Rectal smooth muscle tissue (tissue), 1 donor: ENCODE results near the gene CT47B1.
"Not testable (repeated sequence)": the region's sequence is repeated elsewhere in the genome, so short reads cannot be mapped to it uniquely, and the experiment has no call there.

ENCODE experiments used
- H3K27ac ChIP-seq: one replicate; pipeline ENCODE4 v1.7.0; 2013; ENCODE audit warnings: low read depth, low read length, inconsistent platforms
- H3K27me3 ChIP-seq: one replicate; pipeline ENCODE4 v1.7.0; 2013; ENCODE audit warnings: low read length; ENCODE audit not compliant: control insufficient read depth, insufficient read depth
- H3K36me3 ChIP-seq: one replicate; pipeline ENCODE4 v1.7.0; 2013; ENCODE audit warnings: low read length; ENCODE audit not compliant: control insufficient read depth, insufficient read depth
- H3K4me1 ChIP-seq: one replicate; pipeline ENCODE4 v1.7.0; 2013; ENCODE audit warnings: low read length; ENCODE audit not compliant: control insufficient read depth, insufficient read depth
- H3K4me3 ChIP-seq: one replicate; pipeline ENCODE4 v1.7.0; 2013; ENCODE audit warnings: low read length
- H3K9ac ChIP-seq: one replicate; pipeline ENCODE4 v1.7.0; 2013; ENCODE audit warnings: low read length

Gene CT47B1

GRCh38 chrX:120875766-120876165 lies at the start of gene CT47B1:
Gene CT47B1 (minus strand): TSS chrX:120875866. CDS start chrX:120875670, 196 bp downstream.
- not testable (repeated sequence) for H3K27ac ChIP-seq, H3K4me1 ChIP-seq, H3K27me3 ChIP-seq, H3K4me3 ChIP-seq, H3K36me3 ChIP-seq, H3K9ac ChIP-seq

- Histone ChIP-seq H3K36me3 (no peaks in the 10 kb centered on the region), H3K4me1 (no peaks in the 10 kb centered on the region), H3K27ac (no peak overlapping the region), H3K9ac (no peak overlapping the region), H3K4me3 (no peak overlapping the region), H3K27me3 (no peaks in the 10 kb centered on the region)
Measured at GRCh38 chrX:120874678-120875557, 748 bp downstream of the CT47B1 start.

- Histone ChIP-seq H3K36me3 (no peaks in the 10 kb centered on the region), H3K4me3 (no peak overlapping the region), H3K27ac (no peak overlapping the region), H3K4me1 (no peaks in the 10 kb centered on the region), H3K9ac (no peak overlapping the region), H3K27me3 (no peaks in the 10 kb centered on the region)
Measured at GRCh38 chrX:120857240-120857639, 18.4 kb downstream of the CT47B1 start.

- H3K4me1 ChIP-seq: no peaks in the 10 kb centered on the region
- no peak overlapping the region for H3K9ac ChIP-seq
- H3K36me3 ChIP-seq: no peaks in the 10 kb centered on the region
- H3K27ac ChIP-seq: no peak overlapping the region
- H3K27me3 ChIP-seq: no peaks in the 10 kb centered on the region
- no peak overlapping the region for H3K4me3 ChIP-seq
Measured at GRCh38 chrX:120840827-120841226, 34.8 kb downstream of the CT47B1 start.

GRCh38 chrX:120839491-120839890 lies 36.2 kb downstream of the CT47B1 start:
- Histone ChIP-seq H3K4me1 (no peaks in the 10 kb centered on the region), H3K27me3 (no peaks in the 10 kb centered on the region), H3K4me3 (no peak overlapping the region), H3K36me3 (no peaks in the 10 kb centered on the region), H3K9ac (no peak overlapping the region), H3K27ac (no peak overlapping the region)

GRCh38 chrX:120827213-120827612 lies 48.5 kb downstream of the CT47B1 start:
- not testable (repeated sequence) for H3K4me1 ChIP-seq, H3K36me3 ChIP-seq, H3K4me3 ChIP-seq, H3K27ac ChIP-seq, H3K27me3 ChIP-seq, H3K9ac ChIP-seq

- no peak overlapping the region for H3K27ac ChIP-seq
- H3K27me3 ChIP-seq: no peaks in the 10 kb centered on the region
- no peaks in the 10 kb centered on the region for H3K4me1 ChIP-seq
- no peaks in the 10 kb centered on the region for H3K36me3 ChIP-seq
- H3K9ac ChIP-seq: no peak overlapping the region
- no peak overlapping the region for H3K4me3 ChIP-seq
Measured at GRCh38 chrX:120825146-120825545, 50.5 kb downstream of the CT47B1 start.

- Histone ChIP-seq H3K9ac (no peak overlapping the region), H3K36me3 (no peaks in the 10 kb centered on the region), H3K4me1 (no peaks in the 10 kb centered on the region), H3K27me3 (no peaks in the 10 kb centered on the region), H3K27ac (no peak overlapping the region), H3K4me3 (no peak overlapping the region)
Measured at GRCh38 chrX:120824021-120824420, 51.6 kb downstream of the CT47B1 start.

GRCh38 chrX:120823556-120823955 lies 52.1 kb downstream of the CT47B1 start:
- no peak overlapping the region for H3K9ac ChIP-seq
- H3K4me1 ChIP-seq: no peaks in the 10 kb centered on the region
- H3K27ac ChIP-seq: no peak overlapping the region
- no peaks in the 10 kb centered on the region for H3K27me3 ChIP-seq
- no peak overlapping the region for H3K4me3 ChIP-seq
- H3K36me3 ChIP-seq: no peaks in the 10 kb centered on the region
